Measurements from ENCODE around the gene NAALADL2.
"Not testable (repeated sequence)": the region's sequence is repeated elsewhere in the genome, so short reads cannot be mapped to it uniquely, and the experiment has no call there.

Gene NAALADL2

DNA sequence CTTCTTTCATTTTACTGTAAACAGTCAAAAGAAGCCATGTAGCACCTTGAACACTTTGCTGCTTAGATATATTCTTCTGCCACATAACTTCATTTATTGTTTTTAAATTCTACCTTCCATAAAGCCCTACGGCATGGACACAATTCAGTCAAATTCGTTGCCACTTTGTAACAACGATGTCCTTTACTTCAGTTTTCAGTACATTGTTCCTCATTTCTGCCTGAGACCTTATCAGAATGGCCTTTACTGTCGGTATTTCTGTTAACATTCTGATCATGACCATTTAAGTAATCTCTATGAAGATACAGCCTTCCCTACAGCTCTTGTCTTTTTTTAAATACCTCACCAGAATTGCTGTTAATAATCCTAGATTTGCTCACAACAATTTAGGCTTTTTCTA, 466.9 kb downstream of the NAALADL2 start:
- no peak for DNase-seq

DNA sequence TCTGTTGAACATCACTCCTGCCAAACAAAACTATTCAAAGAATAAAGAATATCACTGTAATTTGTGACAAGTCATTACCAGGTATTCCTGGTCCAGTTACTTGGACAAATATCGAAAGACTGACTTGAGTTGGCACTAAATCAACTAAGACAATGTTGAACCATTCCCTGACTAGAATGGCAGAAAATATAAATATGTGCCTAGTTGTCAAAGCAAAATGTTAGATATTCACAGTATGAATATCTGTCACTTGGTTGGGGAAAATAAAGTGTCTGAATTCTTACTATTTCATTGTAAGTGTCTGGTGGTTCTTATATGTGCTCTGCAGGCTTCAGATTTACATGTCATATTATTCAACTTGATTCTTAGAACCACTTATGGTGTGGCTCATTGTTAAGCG, 470.2 kb downstream of the NAALADL2 start:
- DNase-seq: no peak

DNA sequence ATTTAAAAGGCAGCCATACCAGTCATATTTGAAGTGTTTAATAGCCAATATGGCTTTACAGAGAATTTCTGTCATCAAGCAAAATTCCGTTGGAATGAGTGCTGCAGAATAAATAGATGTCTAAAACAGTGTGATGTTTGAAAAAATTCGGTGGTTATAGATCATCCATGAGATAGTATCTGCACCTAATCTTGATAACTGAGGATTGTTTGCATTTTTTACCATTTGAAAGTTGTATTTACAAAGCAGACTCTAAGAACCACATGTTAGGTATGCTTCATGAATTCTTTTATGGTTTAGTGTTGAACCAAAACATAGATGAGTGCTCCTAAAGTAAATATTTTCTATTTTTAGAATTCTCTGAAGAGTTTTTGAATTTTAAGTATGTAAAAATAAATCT, 476.1 kb downstream of the NAALADL2 start:
- DNase-seq: no peak

DNA sequence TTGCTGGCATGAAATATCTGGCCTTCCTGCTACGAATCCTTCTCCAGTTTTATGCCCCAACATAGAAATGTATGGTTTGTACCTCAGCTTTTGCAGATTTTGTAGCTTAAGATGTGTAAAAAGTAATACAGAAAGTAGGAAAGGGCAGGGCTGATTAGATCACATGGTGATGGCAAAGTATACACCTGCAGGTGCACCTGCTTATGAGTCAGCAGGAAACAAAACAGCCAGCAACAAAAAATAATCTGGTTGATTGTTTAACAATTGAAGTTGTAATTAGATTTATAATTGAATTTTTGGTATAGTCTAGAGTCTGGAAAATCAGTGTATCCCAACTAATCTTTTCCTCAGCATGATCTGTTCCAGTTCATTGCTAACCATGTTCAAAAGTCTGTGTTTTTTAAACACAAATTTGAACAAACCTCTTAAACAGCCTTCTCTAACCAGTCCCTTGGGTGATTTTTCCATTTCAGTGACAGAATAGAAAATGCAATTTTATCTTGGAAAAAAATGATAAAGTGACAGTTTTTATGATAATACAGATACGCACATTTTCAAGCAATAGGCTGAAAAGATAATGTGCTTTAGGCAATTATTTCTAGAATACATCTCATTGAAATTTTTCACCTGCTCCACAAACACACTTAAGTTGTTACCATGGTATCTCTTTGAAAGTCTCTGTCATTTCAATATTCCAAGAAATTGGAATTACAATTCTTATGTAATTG, 477.4 kb downstream of the NAALADL2 start:
- no peak for DNase-seq

DNA sequence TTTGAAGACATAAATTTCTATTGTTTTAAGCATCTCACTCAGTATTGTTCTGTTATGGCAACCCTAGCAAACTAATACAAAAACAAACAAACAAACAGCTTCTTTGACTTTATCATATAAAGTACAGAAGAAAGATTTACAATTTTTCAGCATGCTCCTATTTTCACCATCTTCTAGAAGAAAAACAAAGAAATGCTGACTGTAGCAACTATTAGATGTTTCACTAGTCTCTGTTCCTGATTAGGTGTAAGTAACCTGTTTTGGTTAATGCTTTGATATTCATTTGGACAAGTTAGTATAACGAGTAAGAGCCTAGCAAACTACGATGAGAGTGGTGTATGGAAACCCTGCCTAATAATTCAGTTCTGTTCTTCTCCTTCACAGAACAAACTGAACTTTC, 478.5 kb downstream of the NAALADL2 start:
- no peak for DNase-seq

DNA sequence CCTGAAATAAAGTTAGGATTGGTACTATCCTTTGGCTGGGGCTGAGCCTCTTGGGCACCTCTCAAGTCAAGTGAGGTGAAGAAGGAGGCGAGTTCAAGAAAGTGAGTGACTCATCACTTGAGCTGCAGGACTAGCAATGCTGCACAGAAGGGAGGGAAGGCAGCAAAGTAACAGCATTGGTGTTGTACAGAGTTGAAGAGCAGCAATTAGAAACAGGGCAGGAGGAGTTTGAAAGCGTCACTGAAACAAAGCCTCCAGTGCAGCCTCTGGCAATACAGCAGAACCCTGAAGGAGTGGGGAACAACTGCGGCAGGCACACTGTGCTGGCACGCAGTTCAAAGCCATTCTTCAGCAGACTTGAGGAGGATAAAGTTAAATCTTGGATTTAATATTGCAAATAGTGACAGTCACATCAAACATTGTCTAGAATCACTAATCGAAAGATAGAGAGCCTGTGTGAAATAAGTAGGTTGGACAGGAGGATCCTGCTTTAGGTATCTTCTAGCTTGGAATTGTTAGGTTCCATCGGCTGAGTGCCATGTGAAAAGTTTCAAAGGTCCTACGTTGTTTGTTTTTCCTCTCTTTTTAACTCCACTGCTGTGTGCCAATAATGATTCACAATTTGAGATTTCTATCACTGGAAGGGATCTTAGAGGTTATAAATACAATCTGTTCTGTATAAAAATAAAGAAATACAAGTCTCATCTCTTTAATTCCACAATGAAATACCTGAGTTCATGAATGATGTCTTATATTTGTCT, 479.8 kb downstream of the NAALADL2 start:
- no peak for DNase-seq

DNA sequence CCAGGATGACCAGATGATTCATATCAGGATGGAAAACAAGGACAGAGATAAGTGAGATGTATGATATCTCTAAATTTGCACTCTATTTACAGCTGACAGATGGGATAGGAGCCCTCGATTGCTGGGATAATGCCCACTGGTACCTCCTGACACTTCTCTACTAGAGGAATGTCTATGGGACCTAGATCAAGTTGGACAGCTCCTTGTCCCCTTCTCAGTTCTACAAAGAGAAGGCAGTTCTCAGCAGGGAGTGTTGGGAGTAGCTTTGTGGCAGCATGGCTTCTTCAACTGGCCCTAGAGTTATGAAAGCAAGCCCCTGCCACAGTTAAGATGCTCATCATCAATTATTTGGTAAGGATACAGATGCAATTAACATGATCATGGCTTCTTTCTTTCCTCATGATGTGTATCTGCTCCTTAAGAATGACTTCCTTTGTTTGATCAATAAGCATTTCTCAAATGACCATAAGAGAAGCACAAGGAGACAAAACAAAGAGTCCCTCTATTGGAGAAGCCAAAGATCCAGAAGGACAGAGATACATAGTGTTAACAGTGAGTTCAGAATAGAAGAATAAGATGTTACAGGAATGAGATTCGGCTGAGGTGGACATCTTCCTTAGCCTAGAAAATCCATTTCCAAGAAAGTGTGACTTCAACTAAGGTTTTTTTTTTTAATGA, 481.3 kb downstream of the NAALADL2 start:
- no peak for DNase-seq

DNA sequence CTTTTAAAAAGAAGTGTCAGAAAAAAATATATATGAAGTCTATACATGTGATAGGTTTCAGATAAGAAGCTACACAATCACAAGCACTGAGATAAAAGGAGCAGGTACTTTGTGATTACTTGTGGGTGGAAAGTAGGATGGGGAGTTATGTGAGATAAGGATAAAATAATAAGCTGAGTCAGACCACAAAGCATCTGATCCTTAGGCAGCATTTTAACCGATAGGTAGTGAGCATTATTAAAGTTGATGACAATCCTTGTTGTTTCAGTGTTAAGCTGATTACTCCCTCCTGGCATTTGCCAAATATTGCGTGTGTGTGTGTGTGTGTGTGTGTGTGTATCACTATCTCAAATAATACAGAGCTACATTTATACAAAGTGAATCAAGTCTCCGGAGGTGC, 483.1 kb downstream of the NAALADL2 start:
- no peak for DNase-seq

DNA sequence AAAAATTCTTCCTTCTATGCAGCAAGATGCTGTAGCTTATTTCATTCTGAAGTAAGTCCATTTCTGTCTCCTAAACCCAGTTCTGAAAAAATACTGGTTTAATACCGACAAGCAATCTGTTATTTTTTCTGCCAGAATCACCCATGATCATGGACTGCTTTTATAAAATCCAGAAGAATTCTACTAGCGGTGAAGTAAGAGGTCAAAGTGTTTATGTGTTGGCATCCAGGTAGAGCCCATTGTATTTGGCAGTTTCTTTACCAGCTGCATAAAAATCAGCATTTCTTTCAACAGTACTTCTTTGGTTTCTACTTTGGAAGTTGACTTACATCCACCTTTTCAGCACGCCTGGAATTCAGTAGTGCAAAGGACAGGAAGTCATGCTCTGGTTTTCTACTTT, 484.8 kb downstream of the NAALADL2 start:
- no peak for DNase-seq

DNA sequence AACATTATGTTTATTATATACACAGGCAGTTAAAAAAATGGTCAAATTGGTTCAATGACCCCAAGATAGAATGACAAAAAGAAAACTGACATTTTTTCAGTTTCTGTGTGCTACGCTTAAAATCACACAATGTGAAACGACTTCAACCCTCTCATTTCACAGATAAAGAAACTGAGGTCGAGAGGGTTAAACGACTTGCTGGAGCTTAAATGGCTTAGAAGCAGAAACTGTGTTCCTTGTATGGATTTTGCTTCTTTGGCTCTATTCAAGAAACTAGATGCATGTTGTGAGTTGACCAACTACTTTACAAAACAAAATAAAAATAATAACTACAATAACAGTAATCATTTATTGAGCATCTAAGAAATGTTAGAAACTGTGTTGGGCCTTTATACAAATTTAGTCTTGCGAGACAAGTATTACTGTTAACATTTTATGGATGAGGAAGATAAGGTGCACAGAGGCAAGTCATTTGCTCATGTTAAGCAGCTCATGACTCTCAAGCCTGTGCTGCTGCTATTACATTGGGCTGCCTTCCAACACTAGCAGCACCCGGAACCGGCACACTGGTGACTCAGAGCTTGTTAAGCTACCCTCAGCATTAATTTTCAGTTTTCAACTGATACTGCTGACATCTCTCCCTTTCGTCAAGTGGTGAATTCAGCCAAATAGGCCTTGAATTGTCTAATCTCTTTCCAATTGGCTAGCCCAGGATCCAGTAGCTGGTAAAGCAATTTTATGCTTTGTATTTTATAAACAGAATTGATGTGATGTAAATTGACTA, 487.6 kb downstream of the NAALADL2 start:
- no peak for DNase-seq

DNA sequence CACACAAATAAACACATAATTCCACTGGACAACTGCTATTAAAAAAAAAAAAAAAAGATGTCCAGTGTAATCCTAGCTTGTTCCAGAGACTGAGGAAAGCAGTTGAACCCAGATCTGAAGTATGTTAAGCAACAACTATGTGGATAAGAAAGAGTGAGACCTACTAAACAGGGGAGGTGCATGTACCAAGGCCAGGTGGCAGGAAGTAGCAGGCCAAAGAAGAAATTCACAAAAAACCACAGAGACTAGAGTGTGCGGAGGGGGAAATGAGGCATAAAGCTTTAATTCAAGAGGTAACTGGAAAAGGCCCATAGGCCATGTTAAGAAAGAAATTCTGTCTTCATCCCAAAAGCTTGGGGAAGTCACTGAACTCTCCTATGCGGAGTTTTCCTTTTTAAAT, 490.0 kb downstream of the NAALADL2 start:
- no peak for DNase-seq

DNA sequence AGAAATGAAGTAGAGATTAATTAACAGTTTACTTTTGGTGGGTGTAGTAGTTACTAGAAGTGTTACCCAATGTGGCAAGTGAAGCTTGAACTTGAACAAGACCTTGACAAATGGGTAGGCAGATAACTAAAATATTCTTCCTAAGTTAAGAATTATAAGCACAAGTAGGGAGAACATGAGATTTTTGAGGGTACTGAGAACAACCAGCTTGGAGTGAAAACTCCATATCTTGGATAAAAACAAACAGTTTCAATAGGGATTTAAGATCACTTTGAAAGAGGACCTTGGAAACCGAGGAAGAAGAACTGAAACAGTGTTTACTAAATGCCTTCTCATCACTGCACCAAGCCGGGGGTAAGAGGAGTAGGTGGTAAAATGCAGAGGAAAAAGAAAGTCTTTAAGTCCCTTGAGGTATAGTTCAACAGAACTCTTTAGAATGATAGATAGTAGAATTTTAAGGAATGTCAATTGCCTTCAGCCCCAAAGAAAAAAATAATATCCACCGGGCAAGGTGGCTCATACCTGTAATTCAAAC, 496.7 kb downstream of the NAALADL2 start:
- DNase-seq: no peak

DNA sequence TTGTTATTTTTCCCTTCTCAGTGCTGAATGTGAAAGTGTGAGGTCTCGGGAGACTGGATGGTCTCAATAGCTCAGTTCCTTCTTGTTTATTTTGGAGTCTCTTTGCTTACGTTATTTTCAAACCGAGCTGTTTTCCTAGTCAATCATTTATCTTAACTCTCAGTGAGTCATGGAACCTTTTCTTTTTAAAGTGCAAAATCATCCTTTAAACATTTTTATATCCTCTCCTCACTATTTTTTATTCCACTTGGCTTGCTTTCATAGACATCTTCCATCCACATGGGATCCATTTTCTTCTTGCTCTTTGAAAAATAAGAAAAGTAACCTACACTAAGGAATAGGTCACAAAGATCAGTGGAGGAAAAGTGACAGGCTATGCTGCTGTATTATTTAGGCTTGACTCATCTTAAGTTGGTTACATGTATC, 497.8 kb downstream of the NAALADL2 start:
- no peak for DNase-seq

DNA sequence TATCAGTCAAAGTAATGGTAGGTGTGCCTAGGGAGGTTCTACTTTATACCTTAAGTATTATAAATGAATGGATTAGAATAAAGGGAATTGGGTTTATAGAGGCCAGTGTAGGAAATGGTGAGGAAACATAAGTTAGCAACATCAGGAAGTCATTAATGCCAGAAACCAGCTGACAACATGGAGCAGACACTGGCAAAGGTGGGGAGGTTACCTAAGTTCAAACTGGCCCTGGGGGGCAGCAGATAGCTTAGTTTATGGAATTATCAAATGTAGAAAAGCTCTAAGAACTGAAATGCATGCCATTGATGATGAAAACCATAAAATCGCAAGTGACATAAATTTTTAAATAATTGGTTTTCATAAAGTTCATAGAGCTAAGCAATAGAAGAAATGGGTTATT, 498.6 kb downstream of the NAALADL2 start:
- no peak for DNase-seq

DNA sequence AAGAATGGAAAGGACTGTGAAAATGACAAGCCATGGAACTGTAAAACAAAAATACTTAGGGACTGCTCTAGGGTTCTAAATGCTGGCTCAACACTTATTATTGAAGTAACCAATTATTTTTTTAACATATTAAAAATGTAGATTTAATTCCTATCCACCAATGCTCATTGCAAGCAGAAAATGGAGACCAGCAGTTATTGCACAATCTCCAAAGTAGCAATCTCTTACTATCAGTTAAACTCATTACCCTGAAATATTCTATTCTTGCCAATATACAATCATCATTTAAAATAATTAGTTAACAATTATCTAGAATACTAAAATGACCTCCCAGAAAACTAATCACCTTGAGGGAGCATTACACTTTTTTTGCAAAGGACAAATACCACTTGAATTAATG, 499.8 kb downstream of the NAALADL2 start:
- no peak for DNase-seq

DNA sequence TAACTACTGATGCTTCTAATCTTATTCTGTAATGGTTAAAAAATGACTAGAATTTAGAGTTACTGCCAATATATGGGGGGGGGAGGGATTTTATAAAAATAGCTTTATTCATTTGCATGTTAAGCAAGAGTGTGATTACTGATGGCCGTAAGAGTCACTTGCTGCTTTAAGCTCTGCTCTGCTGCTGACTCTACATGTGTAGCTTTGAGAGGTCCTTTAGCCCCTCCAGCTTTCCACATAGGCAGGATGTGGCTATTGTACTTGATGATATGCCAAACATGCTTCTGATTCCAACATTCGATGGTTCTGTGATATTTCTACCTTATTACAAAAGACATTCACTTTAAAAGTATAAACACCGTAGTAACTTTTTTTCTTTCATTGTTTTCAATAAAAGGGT, 511.3 kb downstream of the NAALADL2 start:
- DNase-seq: not testable (repeated sequence)

DNA sequence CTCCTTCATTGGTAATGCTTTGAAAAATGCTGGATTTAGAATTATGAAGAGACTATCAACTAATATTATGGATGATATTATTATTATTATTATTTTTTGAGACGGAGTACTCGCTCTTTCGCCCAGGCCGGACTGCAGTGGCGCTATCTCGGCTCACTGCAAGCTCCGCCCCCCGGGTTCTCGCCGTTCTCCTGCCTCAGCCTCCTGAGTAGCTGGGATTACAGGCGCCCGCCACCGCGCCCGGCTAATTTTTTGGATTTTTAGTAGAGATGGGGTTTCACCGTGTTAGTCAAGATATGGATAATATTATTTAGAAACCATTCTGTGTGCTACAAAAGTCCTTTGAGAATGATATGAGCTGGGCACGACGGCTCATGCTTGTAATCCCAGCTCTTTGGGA, 512.1 kb downstream of the NAALADL2 start:
- not testable (repeated sequence) for DNase-seq

DNA sequence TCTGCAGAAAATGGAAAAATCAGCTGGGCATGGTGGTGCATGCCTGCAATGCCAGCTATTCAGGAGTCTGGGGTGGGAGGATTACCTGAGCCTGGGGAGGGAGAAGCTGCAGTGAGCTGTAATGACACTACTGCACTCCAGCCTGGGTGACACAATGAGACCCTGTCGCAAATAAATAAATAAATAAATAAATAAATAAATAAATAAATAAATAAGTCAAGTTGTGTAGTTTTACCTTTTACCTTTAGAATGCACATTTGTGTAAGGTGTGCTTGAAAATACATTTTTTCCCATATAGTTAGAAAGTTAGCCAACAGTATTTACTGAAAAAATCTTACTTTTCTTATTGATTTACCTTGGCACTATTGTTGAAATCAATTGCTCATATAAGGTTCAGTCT, 515.6 kb downstream of the NAALADL2 start:
- DNase-seq: no peak

DNA sequence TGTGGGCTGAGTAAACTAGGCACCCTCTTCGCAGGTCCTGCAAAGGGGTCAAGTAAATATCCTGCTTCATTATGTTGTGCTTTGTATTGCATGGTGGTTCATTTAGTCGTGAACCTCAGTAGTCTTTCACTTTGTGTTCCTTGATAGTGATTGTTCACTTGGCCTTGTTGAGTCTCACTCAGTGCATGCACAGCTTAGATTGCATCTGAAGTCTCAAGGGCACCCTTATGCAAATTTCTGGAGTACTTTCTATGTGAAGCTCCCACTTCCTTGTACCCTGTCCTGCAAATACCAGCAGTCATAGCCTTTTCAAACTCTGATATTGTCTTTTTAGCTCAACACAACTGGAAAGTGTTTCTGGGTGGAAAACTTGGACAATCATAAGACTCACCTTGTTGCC, 519.2 kb downstream of the NAALADL2 start:
- no peak for DNase-seq

DNA sequence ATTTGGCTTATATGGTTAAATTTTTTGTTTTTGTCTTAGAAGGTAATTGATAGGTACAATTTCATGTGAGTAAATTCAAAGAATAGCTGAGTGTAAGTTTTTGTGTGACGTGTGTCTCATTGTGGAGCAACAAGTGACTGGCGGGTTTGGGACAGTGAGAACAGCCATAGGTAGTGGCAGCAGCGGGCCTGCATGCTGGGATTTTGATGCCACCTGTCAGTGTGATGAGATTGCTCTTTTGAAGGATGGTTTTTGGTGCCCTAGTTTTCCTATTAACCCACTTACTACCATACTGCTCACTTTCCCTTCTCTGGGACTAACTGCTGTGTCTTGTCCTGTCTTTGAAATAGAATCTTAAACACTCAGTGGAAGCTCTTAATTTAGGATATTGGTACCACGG, 522.6 kb downstream of the NAALADL2 start:
- no peak for DNase-seq

DNA sequence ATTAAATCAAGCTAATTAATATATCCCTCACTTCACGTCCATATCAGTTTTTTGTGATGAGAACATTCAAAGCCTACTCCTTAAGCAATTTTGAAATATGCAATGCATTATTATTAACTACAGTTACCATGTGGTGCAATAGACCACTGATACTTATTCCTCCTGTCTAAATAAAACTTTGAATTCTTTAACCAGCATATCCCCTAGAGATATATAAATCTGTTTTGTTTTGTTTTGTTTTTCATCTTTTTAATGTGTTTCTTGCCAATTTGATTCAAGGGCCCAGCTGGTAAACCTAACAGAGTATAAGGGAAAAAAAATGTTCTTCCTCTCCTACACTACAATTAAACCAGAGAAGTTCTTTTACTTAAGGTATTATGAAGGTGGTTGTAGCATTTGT, 524.2 kb downstream of the NAALADL2 start:
- no peak for DNase-seq

DNA sequence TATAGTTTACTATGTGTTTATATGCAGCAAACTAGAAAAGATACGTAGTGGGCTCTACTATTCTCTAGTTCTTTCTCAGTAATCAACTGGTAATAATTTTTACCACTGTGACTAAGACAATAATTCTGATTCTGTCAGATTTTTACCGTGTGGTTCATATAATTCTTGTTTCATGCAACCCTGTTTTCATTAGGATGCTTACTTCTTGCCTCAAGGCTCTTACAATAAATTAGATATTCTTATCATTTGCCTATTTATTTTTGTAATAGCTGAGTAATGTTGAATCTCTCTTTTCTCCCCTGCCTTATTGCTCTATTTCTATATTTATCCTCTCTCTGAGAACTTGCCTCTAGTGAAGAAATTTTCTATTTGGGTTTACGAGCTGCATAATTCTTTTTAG, 524.7 kb downstream of the NAALADL2 start:
- no peak for DNase-seq

DNA sequence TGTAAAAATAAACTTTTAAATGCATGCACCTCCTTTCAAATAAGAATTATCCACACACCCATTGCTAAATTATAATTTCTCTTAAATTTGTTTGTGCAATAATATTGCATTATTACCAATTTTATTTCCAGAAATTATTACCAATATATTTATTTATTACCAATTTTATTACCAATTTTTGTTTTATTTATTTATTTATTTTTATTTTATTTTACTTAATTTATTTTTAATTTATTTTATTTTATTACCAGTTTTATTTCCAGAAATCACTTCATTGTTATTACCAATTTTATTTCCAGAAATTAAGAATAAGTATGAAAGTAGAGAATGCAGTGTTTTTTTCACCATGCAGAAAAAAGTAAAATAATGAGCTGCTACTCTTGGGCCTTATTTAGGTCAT, 525.4 kb downstream of the NAALADL2 start:
- DNase-seq: no peak
